Right lobe of liver (tissue), 6 donors: Measurements from ENCODE around the gene PCGF1. TPM values are rescaled to one million over a fixed set of nuclear protein-coding genes. Genes with fewer than 3 reads are reported as not detected.
"Not testable (repeated sequence)": the region's sequence is repeated elsewhere in the genome, so short reads cannot be mapped to it uniquely, and the experiment has no call there.

Experiments
- ATAC-seq, 4 donors: fragments of 200-7000 bp; cut with Tn5 transposase; one replicate each; pipeline ENCODE4 v1.9.1; 2020; ENCODE audit warnings: mild to moderate bottlenecking in 4 of 4, moderate library complexity in 4 of 4
- DNase-seq, 3 donors: peaks; one replicate each; pipeline ENCODE4 v3.0.0-alpha.2; 2020
- H3K27ac ChIP-seq, 3 donors: fragments of 200-600 bp; one replicate each; pipeline ENCODE4 v1.8.0; 2022
- H3K27me3 ChIP-seq, 2 donors: fragments of 200-600 bp; one replicate each; pipeline ENCODE4 v1.8.0; 2022
- H3K36me3 ChIP-seq, 4 donors: fragments of 200-600 bp; sonication (generic) in 1 of 4; one replicate each; pipeline versions ENCODE4 v1.5.1 to v1.8.0; 2017 to 2022; ENCODE audit warnings: control low read depth in 1 of 4
- H3K4me1 ChIP-seq, 4 donors: fragments of 200-600 bp; sonication (generic) in 1 of 4; one replicate each; pipeline versions ENCODE4 v1.5.1 to v1.8.0; 2017 to 2022; ENCODE audit warnings: control low read depth in 1 of 4
- H3K4me3 ChIP-seq, 3 donors: fragments of 200-600 bp; one replicate each; pipeline ENCODE4 v1.8.0; 2022
- H3K9me3 ChIP-seq, 4 donors: fragments of 200-600 bp; sonication (generic) in 1 of 4; one replicate each; pipeline versions ENCODE4 v1.5.1 to v1.8.0; 2017 to 2022; ENCODE audit warnings: control low read depth in 1 of 4
- CTCF ChIP-seq, 4 donors: fragments of 200-600 bp in 3 of 4; fragments of 450-650 bp in 1 of 4; IDR thresholded peaks; one replicate each; pipeline versions ENCODE4 v1.5.1 to v1.8.0; 2016 to 2022; ENCODE audit warnings: antibody characterized with exemption in 4 of 4, mild to moderate bottlenecking in 2 of 4
- POLR2A ChIP-seq: fragments of 450-650 bp; IDR thresholded peaks from one replicate; pipeline ENCODE4 v1.6.1; 2017; ENCODE audit warnings: antibody characterized with exemption, mild to moderate bottlenecking
- WGBS: methylation state at CpG from one replicate; pipeline ENCODE4 v1.1.6; 2018; ENCODE audit warnings: low coverage, low lambda C conversion rate; ENCODE audit not compliant: insufficient coverage; ENCODE audit errors: missing lambda C conversion rate; 5-methylcytosine and 5-hydroxymethylcytosine counted together
- intact Hi-C, 2 donors: fragments of 100-400 bp; cut with DNase I; formaldehyde crosslinking; loops; one replicate each; pipeline versions ENCODE4 v1.11.2 to v1.14.1; 2022
- total RNA-seq, 6 experiments: library from RNA; depleted of rRNA in 2 of 6; stranded (reverse); fragments of >200 nt in 2 of 6; fragmentation: NEBNext Ultra II Directional in 3 of 6; extraction: Animal tissue kit (Norgen Biotek cat#: 25700) in 3 of 6; gene quantifications; one replicate each; pipeline versions ENCODE4 v1.1.0 to v1.2.4, GENCODE V29; 2016 to 2023
- donor health status: DM: no; HTN: yes; CAD: no.
- donor health status: DM: no; HTN: no; CAD: no.
- donor health status: DM: no; HTN: no; CAD: no.
- donor health status: DM: no; HTN: yes; CAD: no.
- donor health status: DM: no; HTN: yes; CAD: no.

Gene PCGF1
- total RNA-seq, 6 experiments from 2014 or later: 9.6 to 17.5 (median 13.3) TPM

GRCh38 chr2:74474481-74474880 lies 33.0 kb downstream of the PCGF1 start:
- Histone ChIP-seq H3K27me3 (no peaks in the 10 kb centered on the region), H3K4me3 (no peak overlapping the region), H3K27ac (no peak overlapping the region), H3K4me1 (peaks cover 0 to 29% (median 5%) of the 10 kb centered on the region in 4 donors), H3K9me3 (no peaks in the 10 kb centered on the region), H3K36me3 (peaks cover 0 to 20% (median 5%) of the 10 kb centered on the region in 4 donors)
- TF ChIP-seq CTCF (IDR thresholded peaks at IDR 0.05) (no peak), POLR2A (no peak)
- WGBS: 88% methylated on average over 3 of the region's 6 CpGs
- ATAC-seq (no peak), DNase-seq (no peak)
- intact Hi-C loops: no loop called here

- peak overlapping the region; percentile 66 to 91 (median 88) for H3K27ac ChIP-seq
- DNase-seq (no peak), ATAC-seq (peak; percentile 8 to 19 (median 14))
- peaks cover 0 to 16% (median 5%) of the 10 kb centered on the region in 4 donors for H3K36me3 ChIP-seq
- H3K9me3 ChIP-seq: no peaks in the 10 kb centered on the region
- WGBS: 5% methylated on average over 7 of the region's 7 CpGs
- TF ChIP-seq POLR2A (no peak), CTCF (IDR thresholded peaks at IDR 0.05) (no peak)
- peak overlapping the region; percentile 56 to 65 (median 57) for H3K4me3 ChIP-seq
- intact Hi-C loops: no loop called here
- H3K4me1 ChIP-seq: peaks cover 0 to 29% (median 5%) of the 10 kb centered on the region in 4 donors
- no peaks in the 10 kb centered on the region for H3K27me3 ChIP-seq
Measured at GRCh38 chr2:74472945-74473258, 34.6 kb downstream of the PCGF1 start.

GRCh38 chr2:74472086-74472944 lies 35.2 kb downstream of the PCGF1 start, which contains the start of gene MRPL53:
MRPL53 (minus strand) TSS chr2:74472680; CDS start chr2:74472660, 20 bp downstream.
- no peaks in the 10 kb centered on the region for H3K27me3 ChIP-seq
- peaks cover 0 to 16% (median 5%) of the 10 kb centered on the region in 4 donors for H3K36me3 ChIP-seq
- peak; percentile 93 to 95 (median 94) for ATAC-seq
- TF ChIP-seq POLR2A: peak; percentile 82
- TF ChIP-seq CTCF (IDR thresholded peaks at IDR 0.05): no peak
- H3K4me3 ChIP-seq: peak within 1 kb of the TSS; percentile 56 to 65 (median 57)
- H3K27ac ChIP-seq: peak within 1 kb of the TSS; percentile 66 to 91 (median 88)
- H3K9me3 ChIP-seq: no peaks in the 10 kb centered on the region
- under 1% methylated on average over 49 of the region's 66 CpGs for WGBS
- peak; percentile 94 to 96 (median 95) for DNase-seq
- intact Hi-C loops: no loop called here
- H3K4me1 ChIP-seq: peaks cover 0 to 24% (median 5%) of the 10 kb centered on the region in 4 donors

- TF ChIP-seq CTCF (IDR thresholded peaks at IDR 0.05): no peak
- TF ChIP-seq POLR2A: no peak
- Histone ChIP-seq H3K27ac (peak overlapping the region; percentile 66 to 91 (median 88)), H3K4me3 (peak overlapping the region; percentile 56 to 65 (median 57)), H3K36me3 (peaks cover 0 to 16% (median 5%) of the 10 kb centered on the region in 4 donors), H3K4me1 (peaks cover 0 to 16% (median 5%) of the 10 kb centered on the region in 4 donors), H3K9me3 (no peaks in the 10 kb centered on the region), H3K27me3 (no peaks in the 10 kb centered on the region)
- 21% methylated on average over 15 of the region's 16 CpGs for WGBS
- ATAC-seq (peak; percentile 26 to 41 (median 28)), DNase-seq (no peak)
- intact Hi-C loops: no loop called here
Measured at GRCh38 chr2:74471332-74472065, 36.0 kb downstream of the PCGF1 start.

GRCh38 chr2:74470742-74471141 lies 36.8 kb downstream of the PCGF1 start:
- Histone ChIP-seq H3K36me3 (peaks cover 0 to 16% (median 5%) of the 10 kb centered on the region in 4 donors), H3K4me1 (peaks cover 0 to 21% (median 5%) of the 10 kb centered on the region in 4 donors)
- DNase-seq, H3K27ac ChIP-seq, H3K9me3 ChIP-seq, H3K4me3 ChIP-seq, intact Hi-C loops, ATAC-seq, H3K27me3 ChIP-seq: not testable (repeated sequence)
- 92% methylated on average over 4 of the region's 12 CpGs for WGBS
